IMR-90 (cell line): ENCODE measurements around the gene SIGLEC9. TPM values are rescaled to one million over a fixed set of nuclear protein-coding genes. Genes with fewer than 3 reads are reported as not detected.

Experiments used
- ATAC-seq: fragments of 200-7000 bp; cut with Tn5 transposase; 2 replicates; pipeline ENCODE4 v1.9.1; 2020; ENCODE audit warnings: low read depth, mild to moderate bottlenecking, moderate library complexity
- BruUV-seq: library from RNA; stranded (reverse); fragments of 400-500 nt; replicated peaks from 2 replicates; lab custom pipeline; 2021; lab: Mats Ljungman, UMichigan
- CTCF ChIA-PET: fragments of 300-600 bp; formaldehyde crosslinking; extraction: SDS; loops from one replicate; lab custom pipeline; 2021; ENCODE audit warnings: antibody characterized with exemption; lab: Yijun Ruan, JAX
- POLR2A ChIA-PET: fragments of 300-600 bp; sonication (Branson Sonifier 250); formaldehyde crosslinking; loops from one replicate; lab custom pipeline; 2022; ENCODE audit warnings: antibody characterized with exemption; ENCODE audit not compliant: unreplicated experiment; lab: Charles Lee
- DNase-seq: peaks from one replicate; pipeline ENCODE4 v3.0.0; 2013
- H2AFZ ChIP-seq: replicated peaks from 2 replicates; pipeline ENCODE3; 2013; ENCODE audit warnings: low read length, mild to moderate bottlenecking; ENCODE audit not compliant: poor library complexity
- H2AK5ac ChIP-seq: 2 replicates; pipeline ENCODE4 v1.6.1; 2013; ENCODE audit warnings: low read depth, low read length, inconsistent platforms
- H2AK9ac ChIP-seq: replicated peaks from 2 replicates; pipeline ENCODE3; 2013; ENCODE audit warnings: mild to moderate bottlenecking, low read depth, low read length, moderate library complexity; ENCODE audit not compliant: poor library complexity
- H2BK120ac ChIP-seq: 2 replicates; pipeline ENCODE4 v1.6.1; 2013; ENCODE audit warnings: low read depth, low read length, inconsistent platforms
- H2BK15ac ChIP-seq: 3 replicates; pipeline ENCODE4 v1.6.1; 2013; ENCODE audit warnings: low read depth, low read length, inconsistent platforms
- H2BK20ac ChIP-seq: 2 replicates; pipeline ENCODE4 v1.6.1; 2013; ENCODE audit warnings: low read depth, mild to moderate bottlenecking, inconsistent platforms, low read length, moderate library complexity
- H2BK5ac ChIP-seq: 2 replicates; pipeline ENCODE4 v1.6.1; 2013; ENCODE audit warnings: mild to moderate bottlenecking, low read depth, low read length, inconsistent platforms; ENCODE audit not compliant: poor library complexity, severe bottlenecking
- H3K14ac ChIP-seq: replicated peaks from 2 replicates; pipeline ENCODE4 v1.6.1; 2013; ENCODE audit warnings: low read depth, low read length, inconsistent platforms
- H3K18ac ChIP-seq: 2 replicates; pipeline ENCODE4 v1.6.1; 2013; ENCODE audit warnings: low read depth, low read length, control low read depth
- H3K23ac ChIP-seq: 2 replicates; pipeline ENCODE4 v1.6.1; 2013; ENCODE audit warnings: low read depth, low read length, inconsistent platforms
- H3K27ac ChIP-seq: 2 replicates; pipeline ENCODE4 v1.5.1; 2013; ENCODE audit warnings: mild to moderate bottlenecking, control low read depth, low read length; ENCODE audit not compliant: insufficient read depth
- H3K27me3 ChIP-seq: 2 replicates; pipeline ENCODE4 v1.6.1; 2013; ENCODE audit warnings: low read length; ENCODE audit not compliant: control insufficient read depth, insufficient read depth
- H3K36me3 ChIP-seq: 2 replicates; pipeline ENCODE4 v1.6.1; 2013; ENCODE audit warnings: low read length, mixed read lengths; ENCODE audit not compliant: control insufficient read depth, insufficient read depth
- H3K4ac ChIP-seq: 2 replicates; pipeline ENCODE4 v1.6.1; 2013; ENCODE audit warnings: low read depth, low read length, inconsistent platforms
- H3K4me1 ChIP-seq: 2 replicates; pipeline ENCODE4 v1.6.1; 2013; ENCODE audit warnings: low read length, mixed read lengths; ENCODE audit not compliant: control insufficient read depth, insufficient read depth
- H3K4me2 ChIP-seq: 2 replicates; pipeline ENCODE4 v1.6.1; 2013; ENCODE audit warnings: low read depth, mild to moderate bottlenecking, control low read depth, low read length, moderate library complexity
- H3K4me3 ChIP-seq: 2 replicates; pipeline ENCODE4 v1.5.1; 2013; ENCODE audit warnings: low read depth, mild to moderate bottlenecking, control low read depth, low read length, moderate library complexity; ENCODE audit not compliant: insufficient read depth
- H3K56ac ChIP-seq: 2 replicates; pipeline ENCODE4 v1.6.1; 2013; ENCODE audit warnings: low read length, inconsistent platforms; ENCODE audit not compliant: insufficient read depth; ENCODE audit errors: extremely low read depth
- H3K79me1 ChIP-seq, 2 experiments: 2 replicates each; pipeline ENCODE4 v1.6.1; 2013; ENCODE audit warnings: low read length in 2 of 2, inconsistent platforms in 1 of 2, low read depth in 1 of 2
- H3K9ac ChIP-seq: 2 replicates; pipeline ENCODE4 v1.6.1; 2013; ENCODE audit warnings: low read depth, low read length, control low read depth
- H3K9me1 ChIP-seq: 2 replicates; pipeline ENCODE4 v1.6.1; 2013; ENCODE audit warnings: low read length, inconsistent platforms; ENCODE audit not compliant: insufficient read depth
- H3K9me3 ChIP-seq: 2 replicates; pipeline ENCODE4 v1.6.1; 2013; ENCODE audit warnings: low read length; ENCODE audit not compliant: control insufficient read depth, insufficient read depth
- H4K20me1 ChIP-seq: 2 replicates; pipeline ENCODE4 v1.6.1; 2013; ENCODE audit warnings: low read length, inconsistent platforms; ENCODE audit not compliant: insufficient read depth
- H4K5ac ChIP-seq: 2 replicates; pipeline ENCODE4 v1.6.1; 2013; ENCODE audit warnings: mild to moderate bottlenecking, low read depth, low read length, control low read depth
- H4K8ac ChIP-seq, 2 experiments: 2 replicates each; pipeline ENCODE4 v1.6.1; 2013; ENCODE audit warnings: low read depth in 2 of 2, low read length in 2 of 2, control low read depth in 1 of 2, inconsistent platforms in 1 of 2
- H4K91ac ChIP-seq: 2 replicates; pipeline ENCODE4 v1.6.1; 2013; ENCODE audit warnings: low read depth, low read length, inconsistent platforms; ENCODE audit not compliant: insufficient read depth
- CEBPB ChIP-seq: IDR thresholded peaks from 2 replicates; pipeline ENCODE4 v1.6.1; 2012; ENCODE audit warnings: low read depth, low read length, improper control_type of control experiment
- WGBS, 2 experiments: methylation state at CpG; one replicate each; pipeline versions ENCODE4 v1.1.5 to v1.1.7; 2013; ENCODE audit warnings: missing lambda C conversion rate in 2 of 2; ENCODE audit not compliant: insufficient read length in 1 of 2; ENCODE audit errors: extremely low coverage in 2 of 2; 5-methylcytosine and 5-hydroxymethylcytosine counted together
- dilution Hi-C: fragments of 300-500 bp; cut with HindIII; formaldehyde crosslinking; loops from one replicate; pipeline ENCODE4 v1.14.3; 2018; ENCODE audit warnings: low sequenced_read_pairs; ENCODE audit not compliant: unreplicated experiment
- in situ Hi-C: fragments of 300-500 bp; cut with MboI; formaldehyde crosslinking; loops from 3 replicates; pipeline ENCODE4 v1.14.3; 2019; ENCODE audit warnings: low sequenced_read_pairs, inconsistent platforms, mixed read lengths
- intact Hi-C: fragments of 100-400 bp; cut with micrococcal nuclease; formaldehyde crosslinking; loops from 2 replicates; pipeline ENCODE4 v1.10.0; 2022
- polyA plus RNA-seq, 3 experiments: library from polyadenylated mRNA; depleted of rRNA; stranded (reverse); fragments of >200 nt; gene quantifications; 2 replicates each; pipeline ENCODE4 v1.2.3, GENCODE V29; 2012; ENCODE audit warnings: low replicate concordance in 1 of 3
- total RNA-seq: library from RNA; depleted of rRNA; stranded (reverse); fragments of >200 nt; gene quantifications from 2 replicates; pipeline ENCODE4 v1.2.3, GENCODE V29; 2012
- TF ChIP-seq, protein P1 (sequence below): conservative IDR thresholded peaks from 2 replicates; pipeline ENCODE4 v1.5.1; 2012; ENCODE audit warnings: mild to moderate bottlenecking, low read depth, low read length, improper control_type of control experiment
- TF ChIP-seq, protein P2 (sequence below): fragments of 150-350 bp; IDR thresholded peaks from 2 replicates; pipeline ENCODE4 v1.6.1; 2017; ENCODE audit warnings: mild to moderate bottlenecking, antibody characterized with exemption, low read length, low read depth

SIGLEC9 gene
- total and polyA plus RNA-seq, 2 of the 4 experiments (the other 2 are of a cell fraction): 0.03 TPM; not detected in 1

DNA sequence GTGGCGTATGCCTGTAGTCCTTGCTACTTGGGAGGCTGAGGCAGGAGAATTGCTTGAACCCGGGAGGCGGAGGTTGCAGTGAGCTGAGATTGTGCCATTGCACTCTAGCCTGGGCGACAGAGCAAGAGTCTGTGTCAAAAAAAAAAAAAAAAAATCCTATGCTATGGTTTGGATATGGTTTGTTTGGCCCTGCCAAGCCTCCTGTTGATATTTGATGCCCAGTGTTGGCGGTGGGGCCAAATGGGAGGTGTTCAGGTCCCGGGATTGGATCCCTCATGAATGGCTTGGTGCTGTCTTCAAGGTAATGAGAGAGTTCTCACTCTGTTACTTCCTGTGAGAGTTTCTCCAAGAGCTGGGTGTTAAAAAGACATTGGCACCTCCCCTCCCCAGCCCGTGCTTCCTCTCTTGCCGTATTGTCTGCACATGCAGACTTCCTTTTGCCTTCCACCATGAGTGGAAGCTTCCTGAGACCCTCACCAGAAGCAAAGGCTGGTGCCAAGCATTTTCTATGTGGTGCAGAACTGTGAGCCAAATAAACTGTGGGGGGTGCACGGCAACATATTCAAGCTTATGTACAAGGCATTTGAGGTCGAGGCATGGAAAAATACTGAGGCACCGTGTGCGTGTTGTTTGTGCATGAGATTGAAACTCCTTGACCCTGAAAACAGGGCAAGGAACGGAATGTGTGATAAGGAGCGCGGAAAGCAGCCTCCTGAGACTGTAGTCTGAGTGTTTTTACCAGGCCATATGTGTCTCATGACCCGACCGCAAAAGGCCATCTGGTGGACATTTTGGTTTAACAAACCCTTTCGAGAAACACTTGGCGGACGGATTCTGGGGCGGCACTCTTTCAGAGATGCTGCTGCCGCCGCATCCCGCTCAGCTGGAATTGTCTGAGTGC, 7.3 kb downstream of the SIGLEC9 start (continued):
- TF ChIP-seq, protein P1, sequence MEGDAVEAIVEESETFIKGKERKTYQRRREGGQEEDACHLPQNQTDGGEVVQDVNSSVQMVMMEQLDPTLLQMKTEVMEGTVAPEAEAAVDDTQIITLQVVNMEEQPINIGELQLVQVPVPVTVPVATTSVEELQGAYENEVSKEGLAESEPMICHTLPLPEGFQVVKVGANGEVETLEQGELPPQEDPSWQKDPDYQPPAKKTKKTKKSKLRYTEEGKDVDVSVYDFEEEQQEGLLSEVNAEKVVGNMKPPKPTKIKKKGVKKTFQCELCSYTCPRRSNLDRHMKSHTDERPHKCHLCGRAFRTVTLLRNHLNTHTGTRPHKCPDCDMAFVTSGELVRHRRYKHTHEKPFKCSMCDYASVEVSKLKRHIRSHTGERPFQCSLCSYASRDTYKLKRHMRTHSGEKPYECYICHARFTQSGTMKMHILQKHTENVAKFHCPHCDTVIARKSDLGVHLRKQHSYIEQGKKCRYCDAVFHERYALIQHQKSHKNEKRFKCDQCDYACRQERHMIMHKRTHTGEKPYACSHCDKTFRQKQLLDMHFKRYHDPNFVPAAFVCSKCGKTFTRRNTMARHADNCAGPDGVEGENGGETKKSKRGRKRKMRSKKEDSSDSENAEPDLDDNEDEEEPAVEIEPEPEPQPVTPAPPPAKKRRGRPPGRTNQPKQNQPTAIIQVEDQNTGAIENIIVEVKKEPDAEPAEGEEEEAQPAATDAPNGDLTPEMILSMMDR: no peak

DNA sequence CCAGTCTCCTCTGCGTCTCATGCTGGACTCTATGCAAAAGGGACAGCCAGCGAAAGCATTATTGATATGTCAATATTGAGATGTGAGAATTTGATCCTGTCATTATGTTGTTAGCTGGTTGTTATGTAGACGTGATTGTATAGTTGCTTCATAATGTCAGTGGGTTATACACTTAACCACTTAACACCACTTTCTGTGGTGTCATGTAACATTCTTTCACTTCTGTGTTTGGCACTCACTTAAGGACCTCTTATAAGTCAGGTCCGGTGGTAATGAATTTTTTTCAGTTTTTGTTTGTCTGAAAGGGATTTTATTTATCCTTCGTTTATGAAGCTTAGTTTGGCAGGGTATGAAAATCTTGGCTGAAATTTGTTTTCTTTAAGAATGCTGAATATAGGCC, 10.3 kb downstream of the SIGLEC9 start:
- Histone ChIP-seq H2AK5ac (no peak overlapping the region), H3K4ac (no peak overlapping the region), H4K5ac (no peak overlapping the region), H2BK15ac (no peak overlapping the region), H2BK120ac (no peak overlapping the region), H3K4me2 (no peak overlapping the region), H3K56ac (no peak overlapping the region), H4K91ac (no peak overlapping the region), H4K20me1 (no peaks in the 10 kb centered on the region), H3K18ac (no peak overlapping the region), H3K27ac (no peak overlapping the region), H3K9ac (no peak overlapping the region), H3K4me3 (no peak overlapping the region), H2BK20ac (no peak overlapping the region), H3K9me1 (no peaks in the 10 kb centered on the region), H2AK9ac (no peak overlapping the region), H3K14ac (no peak overlapping the region), H3K9me3 (no peaks in the 10 kb centered on the region), H2BK5ac (no peak overlapping the region), H3K36me3 (no peaks in the 10 kb centered on the region), H3K27me3 (no peaks in the 10 kb centered on the region; the same call in 1 of the 2 replicates), H3K4me1 (no peaks in the 10 kb centered on the region), H4K8ac (no peak overlapping the region), H2AFZ (no peak overlapping the region), H3K79me1 (no peaks in the 10 kb centered on the region), H3K23ac (no peak overlapping the region)
- CTCF ChIA-PET: no interaction called here
- in situ Hi-C loops (no loop called here), intact Hi-C loops (no loop called here), dilution Hi-C loops (no loop called here)
- POLR2A ChIA-PET: no interaction called here
- no peak for ATAC-seq
- TF ChIP-seq CEBPB: no peak
- TF ChIP-seq, protein P2, sequence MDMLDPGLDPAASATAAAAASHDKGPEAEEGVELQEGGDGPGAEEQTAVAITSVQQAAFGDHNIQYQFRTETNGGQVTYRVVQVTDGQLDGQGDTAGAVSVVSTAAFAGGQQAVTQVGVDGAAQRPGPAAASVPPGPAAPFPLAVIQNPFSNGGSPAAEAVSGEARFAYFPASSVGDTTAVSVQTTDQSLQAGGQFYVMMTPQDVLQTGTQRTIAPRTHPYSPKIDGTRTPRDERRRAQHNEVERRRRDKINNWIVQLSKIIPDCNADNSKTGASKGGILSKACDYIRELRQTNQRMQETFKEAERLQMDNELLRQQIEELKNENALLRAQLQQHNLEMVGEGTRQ: no peak
- no TSS peak for BruUV-seq
- no CpG with 5 or more reads among the region's 5 CpGs for WGBS, 2 experiments
- DNase-seq: no peak
